Testis (tissue), 2 donors: ENCODE results near the gene ANXA9.

ENCODE experiments used
- CTCF ChIP-seq, 3 experiments: fragments of 450-650 bp in 2 of 3; fragments of 200-600 bp in 1 of 3; sonication (generic) in 1 of 3; IDR thresholded peaks; one replicate each; pipeline ENCODE4 v1.5.1; 2016 to 2019; ENCODE audit warnings: antibody characterized with exemption in 3 of 3, mild to moderate bottlenecking in 2 of 3, moderate library complexity in 1 of 3
- POLR2A ChIP-seq: fragments of 450-650 bp; IDR thresholded peaks from one replicate; pipeline ENCODE4 v1.6.1; 2017; ENCODE audit warnings: antibody characterized with exemption, mild to moderate bottlenecking, moderate library complexity

GRCh38 chr1:151001602-151002001, 19.5 kb downstream of the ANXA9 start:
- TF ChIP-seq CTCF (IDR thresholded peaks at IDR 0.05) = no peak
- no peak for TF ChIP-seq POLR2A
